NCI-H2227 treated with DMSO at 0.1 percent for 48 hours (cell line): ENCODE data around the gene GABRA5.
"Not testable (repeated sequence)": the region's sequence is repeated elsewhere in the genome, so short reads cannot be mapped to it uniquely, and the experiment has no call there.

ENCODE experiments used
- DNase-seq: peaks from one replicate; lab custom pipeline; 2025; lab: John Stamatoyannopoulos, UW

The GABRA5 gene

DNA sequence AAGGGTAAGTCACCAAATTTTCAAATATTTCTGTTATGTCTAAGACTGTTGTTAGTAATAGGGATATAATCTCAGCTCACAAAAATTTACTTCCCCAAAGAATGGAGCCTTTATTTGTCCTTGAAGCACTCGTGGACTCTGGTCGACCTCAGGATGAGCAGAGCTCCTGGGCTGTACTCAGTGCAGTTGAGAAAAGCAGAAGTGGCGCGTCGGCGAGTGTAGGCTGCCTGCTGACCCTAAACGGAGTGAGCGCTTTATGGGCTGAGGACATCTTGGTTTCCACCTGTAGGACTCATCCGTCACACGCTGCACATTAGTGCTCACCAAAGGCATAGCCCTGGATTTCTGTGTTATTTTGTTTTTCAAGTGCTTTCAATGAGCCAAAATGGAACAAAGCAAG, 11.0 kb downstream of the GABRA5 start:
- DNase-seq: no peak

GRCh38 chr15:26879706-26880105, 12.8 kb downstream of the GABRA5 start:
- no peak for DNase-seq

DNA sequence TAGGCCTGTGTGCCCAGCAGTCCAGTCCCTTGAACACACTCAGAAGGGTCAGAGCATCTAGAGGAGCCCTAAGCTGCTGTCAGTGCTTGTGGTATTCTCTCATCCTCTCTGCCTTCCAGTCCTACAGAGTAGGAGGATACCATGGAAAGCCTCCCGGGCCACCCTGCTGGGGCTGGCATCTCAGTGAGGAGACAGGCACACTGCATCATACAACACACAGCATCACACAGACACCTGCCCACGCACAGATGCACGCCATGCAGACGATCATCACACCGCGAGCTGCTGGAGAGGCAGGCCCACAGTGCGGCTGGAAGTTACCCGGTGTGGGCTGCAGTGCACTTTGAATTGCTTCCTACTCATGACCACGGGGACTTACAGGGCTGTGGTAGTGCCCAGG, 15.2 kb downstream of the GABRA5 start:
- no peak for DNase-seq

DNA sequence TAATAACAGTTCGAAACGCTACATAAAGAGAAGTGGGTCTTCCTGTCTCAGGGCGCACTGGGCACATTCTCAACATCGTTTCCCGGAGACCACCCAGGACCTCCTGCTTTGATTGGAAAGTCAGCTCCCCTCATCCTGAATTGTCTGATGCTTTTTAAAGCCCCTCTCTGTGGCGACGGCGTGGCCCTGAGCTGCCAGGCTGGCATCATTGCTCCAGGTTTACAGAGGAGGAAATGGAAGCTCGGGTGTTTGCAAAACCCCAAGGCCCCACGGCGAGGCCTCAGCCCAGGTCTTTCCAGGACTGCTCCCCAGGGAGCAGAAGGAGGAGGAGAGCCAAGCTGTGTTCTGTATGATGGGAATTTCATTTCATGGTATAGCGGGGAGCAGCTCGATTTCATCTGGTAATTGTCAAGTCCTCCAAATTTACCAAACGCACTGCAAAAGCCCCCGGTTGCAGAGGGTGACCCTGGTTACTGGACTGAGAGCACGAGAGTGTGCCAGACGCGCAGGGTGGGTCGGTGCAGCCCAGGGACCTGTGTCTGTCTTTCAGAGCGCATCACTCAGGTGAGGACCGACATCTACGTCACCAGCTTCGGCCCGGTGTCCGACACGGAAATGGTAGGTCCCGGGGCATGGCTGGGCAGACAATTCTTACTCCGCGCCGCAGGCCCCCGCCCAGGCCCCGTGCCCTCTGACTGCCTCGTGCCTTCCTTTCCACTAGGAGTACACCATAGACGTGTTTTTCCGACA, 15.9 kb downstream of the GABRA5 start:
- no peak for DNase-seq

DNA sequence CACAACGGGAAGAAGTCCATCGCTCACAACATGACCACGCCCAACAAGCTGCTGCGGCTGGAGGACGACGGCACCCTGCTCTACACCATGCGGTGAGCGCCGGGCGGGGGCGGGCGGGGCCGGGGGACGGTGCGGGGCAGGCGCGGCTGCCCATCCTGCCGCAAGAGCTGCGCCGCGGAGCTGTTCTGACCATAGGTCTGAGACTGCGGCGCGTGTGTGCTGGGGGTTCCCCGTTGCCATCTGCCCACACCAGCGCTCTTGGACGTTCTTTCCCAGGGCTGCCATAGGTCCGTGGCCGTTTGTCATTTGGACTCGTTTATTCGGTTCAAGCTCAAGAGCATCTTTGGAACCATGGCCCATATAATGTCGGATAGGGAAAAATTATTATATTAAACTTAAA, 16.6 kb downstream of the GABRA5 start:
- DNase-seq: no peak

- no peak for DNase-seq
Measured at GRCh38 chr15:26886566-26886965, 19.7 kb downstream of the GABRA5 start.

- no peak for DNase-seq
Measured at GRCh38 chr15:26887926-26888666, 21.2 kb downstream of the GABRA5 start.

- DNase-seq: no peak
Measured at GRCh38 chr15:26888761-26889160, 21.9 kb downstream of the GABRA5 start.

DNA sequence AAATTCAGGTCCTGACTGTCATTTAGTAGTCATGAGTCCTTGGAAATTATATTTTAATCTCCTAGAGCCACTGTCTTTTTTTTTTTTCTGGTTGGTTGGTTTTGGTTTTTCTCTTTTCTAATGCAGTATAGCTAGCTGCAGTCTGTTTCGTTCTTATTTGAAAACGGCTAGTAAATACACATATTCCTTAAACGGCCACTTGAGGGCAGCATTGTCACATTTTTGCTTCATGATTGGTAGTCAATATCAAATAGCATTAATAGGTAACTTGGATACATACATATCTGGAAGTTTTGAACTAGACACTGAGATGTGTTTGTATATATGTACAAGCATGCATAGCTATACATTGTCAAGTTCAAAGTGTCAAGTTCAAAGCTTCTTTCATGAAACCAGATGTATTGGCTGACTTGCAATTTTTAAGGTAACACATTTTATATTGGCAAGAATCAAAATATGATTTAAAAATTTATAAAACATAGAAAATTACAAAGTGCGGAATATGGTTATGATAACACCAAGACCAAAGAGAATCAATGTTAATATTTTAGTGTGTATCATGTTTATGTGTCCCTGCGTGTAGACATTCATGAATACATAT, 22.5 kb downstream of the GABRA5 start:
- peak; percentile 40 for DNase-seq

DNA sequence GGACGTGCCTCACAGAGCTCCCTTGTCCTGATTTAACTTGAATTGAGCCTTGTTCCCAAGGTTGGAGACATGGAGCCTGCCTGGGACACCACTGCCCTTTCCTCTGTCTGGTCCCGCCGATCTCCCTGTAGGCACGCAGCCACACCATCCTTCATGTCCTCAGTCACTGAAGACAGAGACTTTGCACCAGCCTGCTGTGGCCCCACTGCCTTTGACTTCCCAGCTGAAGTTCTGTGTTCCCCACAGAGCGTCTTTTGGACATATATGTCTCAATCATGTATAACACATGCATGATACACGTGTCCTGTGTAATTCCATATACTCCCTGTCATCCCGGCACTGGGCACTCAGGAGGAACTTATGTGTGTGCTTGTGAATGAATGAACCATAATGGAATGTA, 23.6 kb downstream of the GABRA5 start:
- no peak for DNase-seq

DNA sequence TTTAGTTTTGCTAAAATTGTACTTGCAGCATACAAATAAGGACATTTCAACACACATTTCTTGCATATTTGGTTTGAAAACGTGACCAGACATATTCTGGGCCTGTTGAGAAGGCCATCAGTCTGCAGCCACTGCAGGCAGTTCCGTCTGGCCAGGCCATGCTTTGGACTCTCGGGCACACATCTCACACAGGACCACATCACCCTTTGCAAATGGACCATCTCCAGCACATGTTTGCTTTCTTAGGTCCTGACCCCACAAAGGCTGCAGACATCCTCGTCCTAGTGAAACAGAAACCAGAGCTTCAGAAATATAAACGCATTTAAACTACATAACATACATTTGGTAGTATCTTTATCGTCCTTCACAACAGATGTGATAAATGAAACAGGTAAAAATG, 24.1 kb downstream of the GABRA5 start:
- DNase-seq: no peak

GRCh38 chr15:26891448-26892181, 24.8 kb downstream of the GABRA5 start:
- DNase-seq: peak; percentile 56

- DNase-seq: no peak
Measured at GRCh38 chr15:26892182-26892518, 25.3 kb downstream of the GABRA5 start.

DNA sequence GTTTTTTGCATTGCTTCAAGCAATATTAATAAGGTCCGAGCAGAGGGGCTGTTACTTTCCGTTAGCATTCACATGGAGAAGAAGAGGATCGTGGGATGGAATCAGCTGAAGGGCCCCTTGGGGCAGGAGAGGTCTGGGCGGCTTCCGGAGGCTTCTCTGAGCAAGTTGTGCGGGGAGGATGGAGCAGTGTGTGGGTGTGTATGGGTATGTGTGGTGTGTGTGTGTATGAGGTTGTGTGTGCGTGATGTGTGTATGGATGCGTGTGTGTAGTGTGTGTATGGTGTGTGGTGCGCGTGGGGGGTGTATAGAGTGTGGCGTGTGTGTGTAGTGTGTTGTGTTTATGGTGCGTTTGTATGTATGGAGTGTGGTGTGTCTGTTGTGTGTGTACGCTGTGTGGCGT, 25.8 kb downstream of the GABRA5 start:
- no peak for DNase-seq

GRCh38 chr15:26893351-26894065, 26.6 kb downstream of the GABRA5 start:
- no peak for DNase-seq

DNA sequence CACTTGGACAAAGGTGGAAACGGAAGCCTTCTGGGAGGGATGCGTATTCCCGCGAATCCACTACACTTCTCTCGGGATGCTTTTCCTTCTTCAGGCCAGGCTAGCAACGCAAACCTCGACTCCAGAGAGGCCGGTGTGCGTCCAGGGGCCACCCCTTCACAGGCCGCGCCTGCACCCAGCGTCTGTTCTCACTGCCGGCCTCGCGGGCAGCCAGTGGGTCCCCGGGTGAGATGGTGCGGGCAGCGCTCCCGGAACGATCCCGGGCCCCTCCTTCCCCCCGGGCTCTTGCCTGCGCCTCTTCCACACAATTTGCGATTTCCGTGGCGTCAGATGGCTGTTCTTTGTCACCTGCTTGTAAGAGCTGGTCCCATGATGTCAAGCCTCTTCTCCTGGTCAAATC, 27.3 kb downstream of the GABRA5 start:
- DNase-seq: no peak

DNA sequence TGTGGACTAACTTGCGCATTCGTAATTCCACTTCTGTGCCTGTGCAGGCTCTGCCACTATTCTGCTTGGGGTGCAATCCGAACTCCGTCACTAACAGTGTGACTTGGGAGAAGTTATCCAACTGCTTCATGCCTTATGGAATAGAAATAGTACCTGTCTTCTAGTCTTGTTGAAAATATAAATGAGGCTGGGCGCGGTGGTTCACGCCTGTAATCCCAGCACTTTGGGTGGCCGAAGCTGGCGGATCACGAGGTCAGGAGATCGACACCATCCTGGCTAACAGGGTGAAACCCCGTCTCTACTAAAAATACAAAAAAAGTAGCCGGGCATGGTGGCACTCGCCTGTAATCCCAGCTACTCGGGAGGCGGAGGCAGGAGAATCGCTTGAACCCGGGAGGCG, 28.5 kb downstream of the GABRA5 start:
- not testable (repeated sequence) for DNase-seq

DNA sequence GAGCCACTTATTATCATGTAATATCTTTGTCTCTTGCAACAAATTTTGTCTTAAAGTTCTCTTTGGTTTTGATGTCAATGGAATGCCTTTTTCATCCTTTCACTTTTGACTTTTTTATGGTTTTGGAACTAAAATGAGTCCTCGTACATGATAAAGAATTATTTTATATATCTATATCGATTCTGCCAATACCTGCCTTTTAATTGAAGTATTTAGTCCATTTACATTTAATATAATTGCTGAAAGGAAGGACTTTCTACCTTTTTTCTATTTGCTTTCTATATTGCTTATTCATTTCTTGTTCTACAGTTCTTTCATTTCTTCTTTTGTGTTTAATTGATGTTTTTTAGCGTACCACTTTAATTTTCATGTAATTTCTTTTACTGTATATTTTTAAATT, 32.8 kb downstream of the GABRA5 start:
- no peak for DNase-seq

- DNase-seq: no peak
Measured at GRCh38 chr15:26901041-26901440, 34.2 kb downstream of the GABRA5 start.

DNA sequence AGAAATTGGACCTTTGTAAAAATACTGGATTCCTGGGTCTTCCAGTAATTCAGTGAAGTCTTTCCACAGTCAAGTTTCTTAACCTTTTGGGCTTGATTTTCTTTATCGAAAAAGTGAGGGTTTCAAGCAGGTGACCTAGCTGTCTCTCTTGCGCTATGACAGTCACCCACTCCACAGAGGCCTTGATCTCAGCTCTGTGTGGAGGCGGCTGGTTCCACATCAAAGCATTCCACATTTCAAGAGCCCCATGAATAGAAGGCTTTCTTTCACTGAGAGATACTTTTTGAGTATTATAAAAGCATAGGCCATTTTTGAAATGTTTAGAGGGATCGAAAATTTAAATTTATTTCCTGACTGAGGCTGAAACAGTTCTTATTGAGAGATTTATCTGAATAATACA, 43.9 kb downstream of the GABRA5 start:
- no peak for DNase-seq

- DNase-seq: no peak
Measured at GRCh38 chr15:26921433-26921832, 54.6 kb downstream of the GABRA5 start.

DNA sequence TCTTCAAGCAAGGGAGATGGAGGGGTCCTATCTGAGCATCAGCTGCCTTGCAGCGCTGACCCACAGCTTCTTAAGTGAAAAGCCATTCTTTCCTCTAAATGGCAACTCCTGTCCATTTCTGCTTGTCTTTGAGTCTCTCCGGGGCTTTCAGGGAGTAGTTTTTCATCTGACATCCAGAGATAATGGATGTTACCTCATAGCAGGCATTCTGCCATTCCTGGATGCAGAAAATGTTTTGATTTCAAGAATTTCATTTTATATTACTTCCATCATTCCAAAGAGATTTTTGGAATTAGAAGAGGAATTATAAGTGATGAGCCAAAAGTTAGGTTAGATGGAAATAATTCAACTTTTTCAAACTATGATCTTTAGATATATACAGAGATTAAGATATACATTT, 59.2 kb downstream of the GABRA5 start:
- no peak for DNase-seq
